ENCODE data around the gene R3HCC1L.
A peak's percentile ranks its signal among the peaks of the same experiment; 100 is the strongest.

R3HCC1L gene

DNA sequence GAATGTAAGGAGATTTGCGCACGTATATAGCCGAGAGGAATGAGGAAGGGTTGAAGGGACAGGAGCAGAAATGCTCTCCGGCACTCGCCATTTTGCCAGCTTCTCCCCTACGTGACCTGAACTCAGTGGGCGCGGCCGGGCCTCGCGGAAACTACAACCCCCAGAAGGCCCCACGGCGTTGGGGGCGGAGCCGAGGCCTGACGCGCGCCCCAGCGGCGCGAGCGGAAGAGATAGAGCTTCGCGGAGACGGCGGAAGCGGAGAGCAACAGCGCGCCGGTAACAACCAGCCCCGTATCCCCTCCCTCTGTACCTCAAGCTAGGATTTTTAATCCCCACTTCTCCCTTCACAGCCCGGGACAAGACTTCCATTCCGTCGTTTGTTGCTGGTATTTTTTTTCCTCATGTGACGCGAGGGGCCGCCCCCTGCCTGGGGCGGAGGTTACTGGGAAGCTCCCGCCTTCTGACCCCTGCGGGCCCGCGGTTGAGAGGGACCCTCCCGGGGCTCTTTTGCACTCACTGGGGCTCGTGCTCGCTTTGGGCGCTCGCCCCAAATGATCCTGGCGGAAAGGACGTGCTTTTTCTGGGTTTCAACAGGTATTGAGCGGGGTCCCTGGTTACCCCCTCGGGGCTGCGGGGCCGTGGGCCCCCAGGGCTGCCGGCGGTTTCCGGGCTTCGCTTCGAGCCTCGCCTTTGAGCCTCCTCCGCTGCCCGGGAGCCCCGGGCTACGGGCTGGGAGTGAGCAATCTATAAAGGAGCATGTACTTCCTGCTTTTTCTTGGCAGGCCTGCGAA lies at the start of gene R3HCC1L:
Gene R3HCC1L (plus strand): TSS at position 227 of the 791 bp plus-strand sequence. CDS start 73,458 bp downstream, outside the sequence.
- DNase-seq (ENCODE audit: low read depth), result peak; percentile 95

GRCh38 chr10:98085238-98085637 lies 49.2 kb upstream of the R3HCC1L start:
- DNase-seq (ENCODE audit: low read depth), result no peak

DNA sequence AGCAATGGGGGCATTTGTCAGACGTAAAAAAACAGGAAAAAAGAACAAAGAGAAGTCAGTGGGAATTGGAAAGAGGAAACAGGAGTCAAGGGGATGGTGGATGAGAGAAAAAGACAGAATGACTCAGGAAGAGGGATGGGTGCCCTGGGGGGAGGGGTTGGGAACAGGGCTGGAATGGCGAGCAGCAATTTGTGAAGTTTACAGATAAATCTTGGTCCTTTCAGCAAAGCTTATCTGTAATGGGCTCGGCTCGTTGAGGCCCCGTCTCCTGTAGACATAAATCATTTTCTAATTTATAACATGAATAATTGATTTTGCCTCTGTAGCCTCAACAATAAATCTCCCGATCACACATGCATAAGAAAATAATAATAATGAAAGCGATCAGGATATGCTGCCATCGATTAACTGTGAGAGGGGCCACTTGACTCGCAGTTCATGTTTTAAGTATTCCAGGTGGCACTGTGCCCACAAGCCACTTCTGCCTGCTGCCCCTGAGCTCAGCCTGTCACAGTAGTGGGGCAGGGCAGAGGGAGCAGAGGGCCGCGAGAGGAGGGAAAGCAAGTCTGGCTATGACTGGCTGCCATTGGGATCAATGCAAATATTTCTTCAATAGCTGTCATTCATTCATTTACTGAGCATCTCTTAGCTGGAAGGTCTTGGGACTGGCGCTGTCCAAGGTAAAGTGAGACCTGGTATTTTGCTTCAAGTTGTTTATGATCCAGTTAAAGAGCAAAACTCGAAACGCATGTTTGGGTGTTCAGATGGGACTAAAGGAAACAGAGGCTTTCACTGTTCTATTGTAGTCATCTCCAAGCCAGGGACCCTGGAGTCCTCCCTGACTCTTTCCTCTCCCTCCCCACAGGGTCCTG lies 47.4 kb upstream of the R3HCC1L start:
- DNase-seq (ENCODE audit: low read depth), result no peak

DNA sequence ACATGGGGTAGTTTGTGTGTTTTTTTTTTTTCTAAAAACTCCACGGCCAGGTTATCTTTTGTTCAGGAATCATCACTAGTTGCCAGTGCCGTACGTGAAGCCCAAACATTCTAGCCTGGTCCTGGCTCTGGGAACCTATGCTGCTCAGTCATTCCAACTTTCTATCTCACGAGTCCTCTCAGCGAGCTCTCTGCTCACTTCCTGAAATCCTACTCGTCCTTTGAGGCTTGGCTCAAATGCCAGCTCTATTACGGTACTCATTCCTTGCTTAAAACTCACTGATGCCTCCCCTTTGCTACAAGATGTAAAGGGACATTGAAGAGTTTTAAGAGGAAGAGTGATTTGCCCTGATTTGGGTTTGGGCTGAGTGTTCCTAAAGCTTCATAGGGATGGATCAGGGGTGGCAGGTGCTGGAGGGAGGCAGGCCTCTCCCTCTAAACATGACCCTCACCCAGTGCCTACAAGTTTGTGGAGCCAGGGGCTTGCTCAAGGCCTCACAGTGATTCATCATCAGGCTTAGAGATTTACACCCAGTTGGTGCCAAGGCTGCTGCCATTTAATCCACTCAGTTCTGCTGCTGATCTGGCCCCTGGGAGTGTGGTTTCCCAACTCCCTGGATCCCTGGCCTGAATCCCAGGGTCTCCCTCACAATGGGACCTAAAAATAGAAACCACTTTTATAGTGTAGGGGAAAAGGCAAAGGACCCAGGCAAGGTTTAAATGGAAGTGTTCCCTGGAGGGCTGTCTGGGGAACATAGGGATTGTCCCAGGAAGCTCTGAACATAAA lies 46.1 kb upstream of the R3HCC1L start:
- no peak for DNase-seq (ENCODE audit: low read depth)

DNA sequence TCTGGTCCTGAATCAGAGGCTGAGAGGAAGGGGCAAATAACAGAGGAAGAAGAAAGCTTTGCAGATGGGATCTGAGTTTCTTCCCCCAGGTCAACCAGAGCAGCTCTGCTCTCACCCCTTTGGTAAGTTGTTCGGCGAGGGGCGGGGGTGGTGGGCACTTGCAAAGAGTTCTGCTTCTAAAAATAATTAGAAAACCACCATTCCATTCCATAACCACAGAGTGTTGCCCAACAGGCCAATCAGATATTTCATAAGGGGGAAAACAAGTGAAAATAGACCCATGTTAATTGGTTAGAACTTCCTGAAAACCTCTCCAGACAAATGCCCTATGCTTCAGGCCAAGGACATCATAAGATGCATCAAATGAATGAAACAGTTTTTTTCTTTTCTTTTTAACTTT lies 43.6 kb upstream of the R3HCC1L start:
- DNase-seq (ENCODE audit: low read depth), result no peak

GRCh38 chr10:98096316-98096715 lies 38.1 kb upstream of the R3HCC1L start:
- DNase-seq (ENCODE audit: low read depth), result no peak

DNA sequence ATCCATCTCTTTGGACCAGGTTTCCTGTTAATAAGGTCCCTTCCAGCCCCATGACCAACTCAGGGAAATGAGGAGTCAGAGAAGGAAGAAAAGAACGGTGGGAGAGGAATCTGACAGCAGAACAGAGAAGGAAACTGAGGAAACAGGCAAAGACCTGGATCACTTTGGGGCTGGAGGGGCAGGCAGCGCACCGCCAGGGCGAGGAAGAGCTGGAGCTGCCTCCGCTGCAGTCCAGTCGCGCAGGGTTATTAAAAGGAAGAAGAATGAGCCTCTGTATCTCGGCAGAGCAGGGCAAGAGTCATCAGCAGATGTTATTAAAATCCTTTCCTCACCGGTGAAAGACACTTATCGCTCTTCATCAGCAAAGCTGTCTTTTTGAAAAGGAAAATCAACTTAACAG lies 37.7 kb upstream of the R3HCC1L start:
- no peak for DNase-seq (ENCODE audit: low read depth)

DNA sequence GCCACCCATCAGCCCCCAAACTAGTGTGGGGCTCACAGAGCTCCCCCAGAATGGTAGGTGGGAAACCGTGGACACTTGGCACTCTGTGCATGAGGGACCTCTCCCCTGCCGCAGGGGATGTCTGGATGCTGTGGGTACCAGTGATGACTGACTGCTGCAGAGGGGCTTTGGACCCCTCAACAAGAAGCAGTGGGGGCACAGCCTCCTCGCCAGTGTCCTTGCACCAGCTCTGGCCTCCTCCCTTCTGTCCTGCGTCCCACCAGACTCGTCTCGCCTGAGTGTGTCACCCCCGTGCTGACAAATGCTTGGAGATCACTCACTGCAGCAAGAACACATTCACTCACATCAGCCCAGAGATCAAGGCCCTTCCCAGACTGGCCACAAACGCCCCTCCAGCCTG lies 37.3 kb upstream of the R3HCC1L start:
- no peak for DNase-seq (ENCODE audit: low read depth)

DNA sequence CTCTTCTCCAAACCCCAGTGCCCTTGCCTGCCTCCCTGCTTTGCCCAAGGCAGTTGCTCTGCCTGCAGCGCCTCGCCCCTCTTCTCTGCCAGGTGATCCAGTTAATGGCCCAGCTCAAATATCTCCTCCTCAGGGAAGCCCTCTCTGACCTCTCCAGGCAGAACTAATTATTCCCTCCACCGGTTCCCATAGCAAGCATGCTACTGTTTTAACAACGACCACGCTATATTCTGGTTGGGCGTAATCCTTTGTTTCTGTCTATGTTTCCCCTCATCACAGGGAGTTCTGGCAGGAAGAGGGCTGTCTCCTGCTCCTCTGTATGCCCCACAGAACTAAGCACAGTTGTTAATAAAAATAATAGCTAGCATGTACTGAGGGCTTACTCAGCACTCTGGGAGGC lies 36.8 kb upstream of the R3HCC1L start:
- no peak for DNase-seq (ENCODE audit: low read depth)

DNA sequence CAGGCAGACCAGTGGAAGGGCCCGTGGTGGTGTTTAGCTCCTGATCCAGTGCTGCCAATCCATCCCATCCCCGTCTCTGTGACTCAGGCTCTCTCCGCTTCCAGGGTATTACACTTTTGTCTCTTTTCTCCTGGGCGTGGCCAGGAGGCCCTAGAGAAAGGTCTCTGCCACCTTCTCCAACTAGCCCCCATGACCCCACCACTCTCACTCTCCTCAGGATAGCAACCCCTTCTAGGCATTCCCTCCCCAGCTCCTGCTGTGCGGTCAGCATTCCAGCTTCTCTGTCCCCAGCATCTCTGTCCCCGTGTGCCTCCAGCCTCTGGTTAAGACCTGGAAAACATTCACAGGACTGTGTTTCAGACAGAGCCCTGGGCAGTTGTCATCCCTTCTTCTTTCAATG lies 36.2 kb upstream of the R3HCC1L start:
- DNase-seq (ENCODE audit: low read depth), result no peak

GRCh38 chr10:98100476-98100875 lies 34.0 kb upstream of the R3HCC1L start:
- DNase-seq (ENCODE audit: low read depth), result no peak

- DNase-seq (ENCODE audit: low read depth), result no peak
Observed at GRCh38 chr10:98101366-98101765, 33.1 kb upstream of the R3HCC1L start.

- no peak for DNase-seq (ENCODE audit: low read depth)
Observed at GRCh38 chr10:98104125-98104524, 30.3 kb upstream of the R3HCC1L start.

DNA sequence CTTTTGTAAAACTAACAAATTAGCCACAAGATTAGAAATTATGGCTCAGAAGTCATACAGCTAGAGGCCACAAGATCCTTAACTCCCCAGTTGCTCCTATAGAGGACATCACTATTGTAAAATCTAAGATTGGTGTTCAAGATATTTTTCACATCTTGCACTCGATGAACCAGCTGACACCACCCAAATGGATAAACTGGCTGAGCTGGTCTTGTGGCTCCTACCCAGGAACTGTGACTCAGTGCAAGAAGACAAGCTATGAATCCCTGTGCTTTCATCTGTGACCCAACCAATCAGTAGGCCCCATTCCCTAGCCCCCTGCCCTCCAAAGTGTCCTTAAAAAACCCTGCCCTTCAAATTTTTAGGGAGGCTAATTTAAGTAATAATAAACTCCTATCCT lies 27.9 kb upstream of the R3HCC1L start:
- no peak for DNase-seq (ENCODE audit: low read depth)

GRCh38 chr10:98107644-98108430 lies 26.6 kb upstream of the R3HCC1L start:
- DNase-seq (ENCODE audit: low read depth), result no peak

- no peak for DNase-seq (ENCODE audit: low read depth)
Observed at GRCh38 chr10:98110356-98110755, 24.1 kb upstream of the R3HCC1L start.

- no peak for DNase-seq (ENCODE audit: low read depth)
Observed at GRCh38 chr10:98115031-98115787, 19.2 kb upstream of the R3HCC1L start.

GRCh38 chr10:98119891-98120290 lies 14.6 kb upstream of the R3HCC1L start:
- DNase-seq (ENCODE audit: low read depth), result no peak

- no peak for DNase-seq (ENCODE audit: low read depth)
Observed at GRCh38 chr10:98125940-98126631, 8.4 kb upstream of the R3HCC1L start.

DNA sequence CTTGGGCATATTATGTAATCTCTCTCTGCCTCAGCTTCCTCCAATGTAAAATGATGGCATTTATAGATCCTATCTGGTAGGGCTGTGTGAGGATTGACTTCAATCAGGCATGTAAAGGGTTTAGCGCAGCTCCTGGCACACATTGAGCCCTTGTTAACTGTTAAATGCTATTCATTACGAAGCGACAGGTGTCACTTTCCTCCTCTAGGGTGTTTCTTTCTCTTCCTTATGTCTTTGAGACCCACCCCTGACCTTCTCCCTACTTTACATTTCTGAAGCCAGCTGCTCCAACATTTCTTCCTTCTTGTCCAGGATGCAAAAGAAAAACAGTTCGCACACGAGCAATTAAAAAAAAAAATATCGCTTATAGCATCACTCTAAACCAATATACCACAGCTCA lies 5.7 kb upstream of the R3HCC1L start:
- no peak for DNase-seq (ENCODE audit: low read depth)
